ENCODE results near the gene NAALADL2. TPM values are rescaled to one million over a fixed set of nuclear protein-coding genes. Genes with fewer than 3 reads are reported as not detected.

Gene NAALADL2
- total and polyA plus RNA-seq, 2 of the 8 experiments (the other 6 are each of a cell fraction or from before 2014, with no cell fraction given), result 0.12 to 0.22 TPM

GRCh38 chr3:174882789-174883188, 23.7 kb downstream of the NAALADL2 start:
- H3K27me3 ChIP-seq (replicated peaks in 1 of 4; ENCODE audit: control insufficient read depth in 3 of 4, extremely low read depth in 1 of 4, insufficient read depth in 3 of 4, low read length in 3 of 4), result peaks cover 0 to 1% (median 0%) of the 10 kb centered on the region in 4 experiments; a peak in 1 of 7 replicates
- no peak overlapping the region for H2BK5ac ChIP-seq (ENCODE audit: low read depth, low read length)
- H3K36me3 ChIP-seq (ENCODE audit: control insufficient read depth in 2 of 4, insufficient read depth in 4 of 4, low read length in 3 of 4), result no peaks in the 10 kb centered on the region
- CTCF ChIA-PET (ENCODE audit: partially characterized antibody), result no interaction called here
- H3K9ac ChIP-seq (replicated peaks in 1 of 4; ENCODE audit: extremely low read depth in 1 of 4, low read depth in 3 of 4, low read length in 3 of 4), result no peak overlapping the region
- H4K91ac ChIP-seq (replicated peaks; ENCODE audit: insufficient read length, low read length), result no peak overlapping the region
- no peaks in the 10 kb centered on the region for H3K4me1 ChIP-seq (replicated peaks in 1 of 4; ENCODE audit: control insufficient read depth in 3 of 4, insufficient read depth in 4 of 4, low read length in 3 of 4)
- H3K79me2 ChIP-seq (ENCODE audit: control insufficient read depth in 1 of 2, insufficient read depth in 2 of 2, low read length in 2 of 2), result no peaks in the 10 kb centered on the region
- no peak overlapping the region for H4K5ac ChIP-seq (ENCODE audit: insufficient read length, low read depth, low read length)
- H3K23ac ChIP-seq (ENCODE audit: insufficient read length), result no peak overlapping the region
- POLR2A ChIA-PET (ENCODE audit: partially characterized antibody), result no interaction called here
- no peaks in the 10 kb centered on the region for H3K9me3 ChIP-seq (ENCODE audit: insufficient read depth in 2 of 2, low read depth in 1 of 2, low read length in 1 of 2)
- no peak overlapping the region for H4K8ac ChIP-seq (ENCODE audit: extremely low read depth, insufficient read depth, low read length)
- no peak overlapping the region for H3K18ac ChIP-seq (ENCODE audit: extremely low read depth, low read length)
- H3K4me2 ChIP-seq (ENCODE audit: insufficient read depth in 1 of 2, low read depth in 2 of 2, low read length in 2 of 2), result no peak overlapping the region
- H3K27ac ChIP-seq (ENCODE audit: low read depth, low read length), result no peak overlapping the region
- no peak overlapping the region for H2BK120ac ChIP-seq (replicated peaks; ENCODE audit: low read depth, low read length)
- FAIRE-seq, result no peak
- no peak overlapping the region for H2AFZ ChIP-seq (ENCODE audit: low read length)
- no peak overlapping the region for H3K56ac ChIP-seq (replicated peaks; ENCODE audit: insufficient read length, low read depth, low read length)
- no peak overlapping the region for H2BK12ac ChIP-seq (ENCODE audit: low read depth, low read length)
- H4K20me1 ChIP-seq (replicated peaks in 1 of 2; ENCODE audit: control insufficient read depth in 1 of 2, insufficient read depth in 2 of 2, low read length in 2 of 2), result no peaks in the 10 kb centered on the region
- DNase-seq (ENCODE audit: low read depth in 1 of 2, low spot score in 2 of 2), result no peak
- H3K23me2 ChIP-seq (ENCODE audit: low read depth, low read length), result no peaks in the 10 kb centered on the region
- no peak overlapping the region for H2BK15ac ChIP-seq (ENCODE audit: low read length)
- no peaks in the 10 kb centered on the region for H3K79me1 ChIP-seq (ENCODE audit: low read depth, low read length)
- TF ChIP-seq USF2 (IDR thresholded peaks at IDR 0.05; ENCODE audit: low read length) (no peak), ASH2L (IDR thresholded peaks at IDR 0.05; ENCODE audit: low read length) (no peak), KDM4A (IDR thresholded peaks at IDR 0.05; ENCODE audit: low read depth, low read length, severe bottlenecking) (no peak), KDM5A (IDR thresholded peaks at IDR 0.05; ENCODE audit: low read length) (no peak)
- no peak overlapping the region for H3K4ac ChIP-seq (replicated peaks; ENCODE audit: insufficient read length, low read depth, low read length)
- no peak overlapping the region for H3K14ac ChIP-seq (ENCODE audit: insufficient read length)
- H2AK5ac ChIP-seq (ENCODE audit: low read depth, low read length), result no peak overlapping the region
- no peak overlapping the region for H3K4me3 ChIP-seq (ENCODE audit: extremely low read depth in 1 of 4, insufficient read depth in 2 of 4, low read depth in 3 of 4, low read length in 4 of 4)
- H2BK20ac ChIP-seq (ENCODE audit: low read length), result no peak overlapping the region
- 89% methylated on average over 6 of the region's 6 CpGs; no CpG with 5 or more reads in 1 of the 2 experiments for WGBS, 2 experiments (ENCODE audit: extremely low coverage in 1 of 2, insufficient coverage in 1 of 2, insufficient read length in 1 of 2, insufficient replicate concordance in 2 of 2, low coverage in 1 of 2, low lambda C conversion rate in 2 of 2, missing lambda C conversion rate in 1 of 2)
